Gastroesophageal sphincter (tissue), 4 donors: ENCODE measurements around the gene C1orf21. TPM values are rescaled to one million over a fixed set of nuclear protein-coding genes. Genes with fewer than 3 reads are reported as not detected.

Experiments
- ATAC-seq: fragments of 150-250 bp; one replicate; pipeline ENCODE4 v1.9.1; 2016; ENCODE audit warnings: mild to moderate bottlenecking, moderate library complexity
- H3K27ac ChIP-seq, 4 donors: fragments of 200-600 bp; sonication (generic) in 3 of 4; 1 replicate in 3 of 4; 2 replicates in 1 of 4; pipeline ENCODE4 v1.5.1; 2016 to 2019
- H3K27me3 ChIP-seq: fragments of 200-600 bp; sonication (generic); one replicate; pipeline ENCODE4 v1.5.1; 2019
- H3K36me3 ChIP-seq, 2 donors: fragments of 200-600 bp; sonication (generic); one replicate each; pipeline ENCODE4 v1.5.1; 2019; ENCODE audit warnings: control low read depth in 1 of 2
- H3K4me1 ChIP-seq, 3 donors: fragments of 200-600 bp; sonication (generic); 1 replicate in 2 of 3; 2 replicates in 1 of 3; pipeline ENCODE4 v1.5.1; 2016 to 2019; ENCODE audit warnings: control low read depth in 2 of 3
- H3K4me3 ChIP-seq, 2 donors: fragments of 200-600 bp; sonication (generic); one replicate each; pipeline ENCODE4 v1.5.1; 2019; ENCODE audit warnings: mild to moderate bottlenecking in 1 of 2, moderate library complexity in 1 of 2
- H3K9me3 ChIP-seq, 3 donors: fragments of 200-600 bp; sonication (generic); one replicate each; pipeline ENCODE4 v1.5.1; 2017 to 2019; ENCODE audit warnings: control low read depth in 2 of 3
- EP300 ChIP-seq: sonication (generic); formaldehyde crosslinking; IDR thresholded peaks from one replicate; pipeline ENCODE4 v1.6.1; 2017; ENCODE audit warnings: antibody characterized with exemption, mild to moderate bottlenecking
- POLR2A ChIP-seq, 2 donors: fragments of 450-650 bp; IDR thresholded peaks; one replicate each; pipeline ENCODE4 v1.6.1; 2017; ENCODE audit warnings: antibody characterized with exemption in 2 of 2, mild to moderate bottlenecking in 2 of 2, moderate library complexity in 1 of 2
- POLR2AphosphoS5 ChIP-seq: sonication (generic); formaldehyde crosslinking; IDR thresholded peaks from one replicate; pipeline ENCODE4 v1.6.1; 2017; ENCODE audit warnings: antibody characterized with exemption
- WGBS, 2 donors: methylation state at CpG; one replicate each; pipeline ENCODE4 v1.1.5; 2018; ENCODE audit warnings: low coverage in 1 of 2; 5-methylcytosine and 5-hydroxymethylcytosine counted together
- total RNA-seq, 4 donors: library from RNA; depleted of rRNA; stranded (reverse); fragments of >200 nt; gene quantifications; one replicate each; pipeline ENCODE4 v1.1.0, GENCODE V29; 2016
- TF ChIP-seq, protein P1 (sequence below), 4 experiments: fragments of 200-600 bp in 2 of 4; fragments of 450-650 bp in 2 of 4; sonication (generic) in 1 of 4; IDR thresholded peaks; one replicate each; pipeline ENCODE4 v1.5.1; 2017 to 2019; ENCODE audit warnings: antibody characterized with exemption in 4 of 4, mild to moderate bottlenecking in 2 of 4, moderate library complexity in 2 of 4

C1orf21 gene
- total RNA-seq, 4 donors from 2014 or later = 81.4 to 167 (median 121) TPM

DNA sequence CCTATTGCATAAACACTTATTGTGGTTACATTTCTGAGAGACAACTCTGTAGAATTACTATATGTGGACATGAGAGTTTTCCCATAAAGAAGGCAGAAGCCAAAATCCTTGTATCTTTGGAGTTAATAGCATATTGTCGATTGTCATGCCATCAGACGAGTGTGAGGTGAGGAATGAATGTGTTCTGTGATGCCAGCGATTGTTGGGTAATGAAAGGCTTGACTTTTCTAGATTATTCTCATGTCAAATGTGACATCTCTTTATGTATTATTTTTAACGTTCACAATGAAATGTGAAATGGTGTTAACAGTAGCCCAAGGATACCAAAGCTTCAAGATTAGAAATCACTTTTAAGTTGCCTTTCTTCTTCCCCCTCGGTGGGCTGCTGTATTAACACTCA lies 84.9 kb downstream of the C1orf21 start:
- H3K4me1 ChIP-seq = peaks cover 0 to 50% (median 5%) of the 10 kb centered on the region in 3 donors
- WGBS, 2 donors = 66 to 67% methylated on average over 4 to 5 of the region's 5 CpGs
- no peaks in the 10 kb centered on the region for H3K9me3 ChIP-seq
- TF ChIP-seq, protein P1, sequence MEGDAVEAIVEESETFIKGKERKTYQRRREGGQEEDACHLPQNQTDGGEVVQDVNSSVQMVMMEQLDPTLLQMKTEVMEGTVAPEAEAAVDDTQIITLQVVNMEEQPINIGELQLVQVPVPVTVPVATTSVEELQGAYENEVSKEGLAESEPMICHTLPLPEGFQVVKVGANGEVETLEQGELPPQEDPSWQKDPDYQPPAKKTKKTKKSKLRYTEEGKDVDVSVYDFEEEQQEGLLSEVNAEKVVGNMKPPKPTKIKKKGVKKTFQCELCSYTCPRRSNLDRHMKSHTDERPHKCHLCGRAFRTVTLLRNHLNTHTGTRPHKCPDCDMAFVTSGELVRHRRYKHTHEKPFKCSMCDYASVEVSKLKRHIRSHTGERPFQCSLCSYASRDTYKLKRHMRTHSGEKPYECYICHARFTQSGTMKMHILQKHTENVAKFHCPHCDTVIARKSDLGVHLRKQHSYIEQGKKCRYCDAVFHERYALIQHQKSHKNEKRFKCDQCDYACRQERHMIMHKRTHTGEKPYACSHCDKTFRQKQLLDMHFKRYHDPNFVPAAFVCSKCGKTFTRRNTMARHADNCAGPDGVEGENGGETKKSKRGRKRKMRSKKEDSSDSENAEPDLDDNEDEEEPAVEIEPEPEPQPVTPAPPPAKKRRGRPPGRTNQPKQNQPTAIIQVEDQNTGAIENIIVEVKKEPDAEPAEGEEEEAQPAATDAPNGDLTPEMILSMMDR (IDR thresholded peaks at IDR 0.05) = no peak
- no peak for TF ChIP-seq EP300
- no peak for TF ChIP-seq POLR2AphosphoS5
- TF ChIP-seq POLR2A (IDR thresholded peaks at IDR 0.05) = no peak
- H3K27me3 ChIP-seq = no peaks in the 10 kb centered on the region
- ATAC-seq = no peak
- peak overlapping the region in 2 of 4 donors; percentile 44 to 46 for H3K27ac ChIP-seq
- H3K36me3 ChIP-seq = no peaks in the 10 kb centered on the region
- H3K4me3 ChIP-seq = no peak overlapping the region

DNA sequence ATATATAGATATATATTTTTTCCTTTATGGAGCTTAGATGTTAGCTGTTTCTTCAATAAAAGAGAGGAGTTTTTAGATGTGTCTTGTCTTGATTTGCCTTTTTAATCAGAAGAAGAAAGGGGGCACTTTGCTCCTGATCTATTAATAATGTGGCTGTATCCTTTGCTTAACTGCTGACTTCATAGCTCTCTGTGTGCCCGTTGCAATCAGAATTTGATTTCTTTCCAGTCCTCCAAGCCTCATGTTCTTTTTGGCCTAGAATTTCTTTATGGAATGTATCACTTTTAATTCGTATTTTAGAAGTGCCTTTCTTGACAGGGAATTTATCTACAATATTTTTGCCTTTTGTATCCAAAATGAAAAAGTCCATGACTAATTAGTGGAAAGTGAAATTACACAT lies 85.3 kb downstream of the C1orf21 start:
- no peak for ATAC-seq
- WGBS, 2 donors = 9 to 20% methylated on average over 2 of the region's 2 CpGs
- Histone ChIP-seq H3K27me3 (no peaks in the 10 kb centered on the region), H3K4me1 (peaks cover 0 to 48% (median 5%) of the 10 kb centered on the region in 3 donors), H3K27ac (peak overlapping the region in 2 of 4 donors; percentile 44 to 46), H3K9me3 (no peaks in the 10 kb centered on the region), H3K4me3 (no peak overlapping the region), H3K36me3 (peaks cover 0 to 2% of the 10 kb centered on the region in 2 donors)
- TF ChIP-seq POLR2AphosphoS5 = peak; percentile 34
- TF ChIP-seq, protein P1 (IDR thresholded peaks at IDR 0.05) = no peak
- no peak for TF ChIP-seq POLR2A (IDR thresholded peaks at IDR 0.05)
- no peak for TF ChIP-seq EP300

DNA sequence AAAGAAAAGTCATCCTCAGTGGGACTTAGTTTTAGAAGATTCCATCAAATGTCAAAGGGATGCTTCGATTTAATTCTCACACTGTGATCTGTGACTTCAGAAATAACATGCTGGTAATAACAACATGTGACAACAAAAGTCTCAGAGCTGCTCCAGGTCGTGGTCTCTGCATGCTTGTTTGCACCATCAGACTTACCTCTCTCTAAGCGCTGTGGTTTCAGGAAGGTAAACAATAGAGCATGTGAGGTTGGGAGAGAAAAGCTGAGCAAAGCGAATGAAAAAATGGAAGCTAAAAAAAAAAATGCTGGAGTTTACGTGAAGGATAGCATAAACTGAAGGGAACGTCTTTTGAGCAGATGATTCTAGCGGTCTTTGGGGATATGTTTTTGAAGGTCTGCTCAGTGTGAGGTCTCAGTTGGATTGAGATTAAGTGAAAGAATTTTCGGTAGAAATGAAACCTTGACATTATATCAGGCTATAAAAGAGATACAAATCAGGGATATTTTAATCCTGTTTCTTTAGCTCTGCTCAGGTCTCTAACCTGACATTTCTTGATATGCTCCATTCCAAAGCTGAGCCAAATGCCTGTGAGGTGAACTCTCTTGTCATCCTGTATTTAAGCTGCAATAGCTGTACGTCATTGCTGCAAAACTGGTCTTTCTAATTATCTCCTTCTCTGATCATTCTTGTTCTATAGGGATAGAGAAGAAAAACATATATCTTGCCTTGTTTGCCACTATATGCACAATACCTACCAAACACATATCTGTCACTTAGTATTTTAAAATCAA lies 86.5 kb downstream of the C1orf21 start:
- Histone ChIP-seq H3K27ac (no peak overlapping the region), H3K36me3 (peaks cover 0 to 11% of the 10 kb centered on the region in 2 donors), H3K9me3 (no peaks in the 10 kb centered on the region), H3K27me3 (no peaks in the 10 kb centered on the region), H3K4me3 (no peak overlapping the region), H3K4me1 (peaks cover 0 to 41% (median 5%) of the 10 kb centered on the region in 3 donors)
- TF ChIP-seq, protein P1 (IDR thresholded peaks at IDR 0.05) = no peak
- TF ChIP-seq EP300 (no peak), POLR2A (IDR thresholded peaks at IDR 0.05) (no peak), POLR2AphosphoS5 (no peak)
- WGBS, 2 donors = 85 to 93% methylated on average over 5 to 9 of the region's 9 CpGs
- ATAC-seq = no peak

DNA sequence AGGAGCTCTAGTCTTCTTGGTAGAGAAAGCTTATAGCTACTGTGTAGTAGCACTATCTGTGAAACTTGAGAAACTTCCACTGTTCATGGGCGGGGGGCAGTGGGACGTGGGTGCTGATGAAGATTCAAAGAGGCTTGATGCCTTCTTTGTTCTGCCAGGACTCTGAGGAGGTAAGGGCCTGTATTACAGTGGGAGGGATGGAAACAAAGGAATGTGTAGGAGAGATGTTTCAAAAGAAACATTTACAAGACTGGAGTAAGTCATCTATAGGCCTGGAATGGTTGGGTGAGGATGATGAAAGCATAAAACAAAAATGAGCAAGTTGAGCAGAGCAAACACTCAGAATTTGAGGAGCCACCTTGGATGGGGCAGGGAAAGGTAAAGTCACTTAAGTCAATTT lies 89.4 kb downstream of the C1orf21 start:
- Histone ChIP-seq H3K27me3 (no peaks in the 10 kb centered on the region), H3K4me3 (no peak overlapping the region), H3K9me3 (no peaks in the 10 kb centered on the region), H3K27ac (no peak overlapping the region), H3K4me1 (peaks cover 0 to 26% (median 5%) of the 10 kb centered on the region in 3 donors), H3K36me3 (peaks cover 0 to 16% of the 10 kb centered on the region in 2 donors)
- TF ChIP-seq, protein P1 (IDR thresholded peaks at IDR 0.05) = no peak
- TF ChIP-seq EP300 = no peak
- no peak for TF ChIP-seq POLR2AphosphoS5
- no peak for TF ChIP-seq POLR2A (IDR thresholded peaks at IDR 0.05)
- WGBS, 2 donors = 84 to 92% methylated on average over 2 of the region's 2 CpGs
- ATAC-seq = no peak
